Endodermal cell (in vitro differentiated cells): ENCODE measurements around the gene LHFPL3. TPM values are rescaled to one million over a fixed set of nuclear protein-coding genes. Genes with fewer than 3 reads are reported as not detected.
A peak's percentile ranks its signal among the peaks of the same experiment; 100 is the strongest.

ENCODE experiments used
- DNase-seq: peaks from one replicate; pipeline ENCODE4 v3.0.0-alpha.2; 2017
- H3K27ac ChIP-seq: 2 replicates; pipeline ENCODE4 v1.5.1; 2013; ENCODE audit warnings: mild to moderate bottlenecking, low read depth, low read length, moderate library complexity
- H3K27me3 ChIP-seq: 2 replicates; pipeline ENCODE4 v1.6.1; 2013; ENCODE audit warnings: mild to moderate bottlenecking, low read length, moderate library complexity; ENCODE audit not compliant: insufficient read depth, control insufficient read depth, poor library complexity, severe bottlenecking
- H3K36me3 ChIP-seq: 2 replicates; pipeline ENCODE4 v1.7.0; 2013; ENCODE audit warnings: mild to moderate bottlenecking, low read length, moderate library complexity; ENCODE audit not compliant: control insufficient read depth, insufficient read depth
- H3K4me1 ChIP-seq: one replicate; pipeline ENCODE4 v1.7.0; 2013; ENCODE audit warnings: low read length; ENCODE audit not compliant: control insufficient read depth, insufficient read depth
- H3K4me3 ChIP-seq: 2 replicates; pipeline ENCODE4 v1.5.1; 2013; ENCODE audit warnings: mild to moderate bottlenecking, low read length, moderate library complexity
- H3K9ac ChIP-seq: 2 replicates; pipeline ENCODE4 v1.6.1; 2013; ENCODE audit warnings: mild to moderate bottlenecking, low read length, moderate library complexity; ENCODE audit not compliant: poor library complexity, severe bottlenecking; ENCODE audit errors: extremely low read depth
- H3K9me3 ChIP-seq: 2 replicates; pipeline ENCODE4 v1.6.1; 2013; ENCODE audit warnings: mild to moderate bottlenecking, low read length, moderate library complexity; ENCODE audit not compliant: control insufficient read depth
- H3K27ac Mint-ChIP-seq: 2 replicates; pipeline ENCODE4 v1.8.0; 2020; ENCODE audit warnings: mixed read lengths
- H3K27me3 Mint-ChIP-seq: 2 replicates; pipeline ENCODE4 v1.8.0; 2021; ENCODE audit warnings: mild to moderate bottlenecking, mixed read lengths; ENCODE audit not compliant: insufficient read depth
- H3K36me3 Mint-ChIP-seq: 2 replicates; pipeline ENCODE4 v1.8.0; 2020; ENCODE audit warnings: low read depth, mixed read lengths
- H3K4me1 Mint-ChIP-seq: 2 replicates; pipeline ENCODE4 v1.8.0; 2020; ENCODE audit warnings: mixed read lengths
- H3K4me3 Mint-ChIP-seq: 2 replicates; pipeline ENCODE4 v1.8.0; 2020; ENCODE audit warnings: mild to moderate bottlenecking, moderate library complexity, mixed read lengths
- H3K9me3 Mint-ChIP-seq: 2 replicates; pipeline ENCODE4 v1.8.0; 2020; ENCODE audit warnings: mild to moderate bottlenecking, mixed read lengths
- CTCF ChIP-seq: fragments of 200-600 bp; sonication (generic); conservative IDR thresholded peaks from 2 replicates; pipeline ENCODE4 v1.5.0; 2021; ENCODE audit warnings: antibody characterized with exemption, mild to moderate bottlenecking
- WGBS, 2 experiments: methylation state at CpG; one replicate each; pipeline versions ENCODE4 v1.1.5 to v1.1.7; 2013; ENCODE audit warnings: missing lambda C conversion rate in 2 of 2, mixed read lengths in 1 of 2; ENCODE audit not compliant: insufficient coverage in 1 of 2, insufficient read length in 1 of 2; 5-methylcytosine and 5-hydroxymethylcytosine counted together
- total RNA-seq, 2 donors: library from RNA; stranded (reverse); fragmentation: NEBNext Ultra II Directional in 1 of 2; extraction: Animal tissue kit (Norgen Biotek cat#: 25700) in 1 of 2; gene quantifications; 2 replicates in 1 of 2; 3 replicates in 1 of 2; pipeline ENCODE4 v1.2.1, GENCODE V29; 2021

LHFPL3 gene
- total RNA-seq, 2 donors from 2014 or later: not detected

GRCh38 chr7:104855861-104856260, 527.5 kb downstream of the LHFPL3 start:
- Mint-ChIP-seq H3K9me3 (no peaks in the 10 kb centered on the region), H3K27ac (no peak overlapping the region), H3K27me3 (no peaks in the 10 kb centered on the region), H3K4me1 (no peaks in the 10 kb centered on the region), H3K4me3 (no peak overlapping the region), H3K36me3 (no peaks in the 10 kb centered on the region)
- no peaks in the 10 kb centered on the region for H3K9me3 ChIP-seq
- H3K27me3 ChIP-seq: no peaks in the 10 kb centered on the region
- H3K4me1 ChIP-seq: no peaks in the 10 kb centered on the region
- WGBS, 2 experiments: 40 to 93% methylated on average over 1 to 2 of the region's 2 CpGs
- peak overlapping the region; percentile 65 for H3K27ac ChIP-seq
- no peaks in the 10 kb centered on the region for H3K36me3 ChIP-seq
- no peak overlapping the region for H3K9ac ChIP-seq
- no peak overlapping the region for H3K4me3 ChIP-seq
- DNase-seq: no peak
- no peak for TF ChIP-seq CTCF

- Histone ChIP-seq H3K4me3 (no peak overlapping the region), H3K4me1 (no peaks in the 10 kb centered on the region), H3K9ac (no peak overlapping the region), H3K27ac (no peak overlapping the region), H3K27me3 (no peaks in the 10 kb centered on the region), H3K36me3 (no peaks in the 10 kb centered on the region), H3K9me3 (no peaks in the 10 kb centered on the region)
- H3K27ac Mint-ChIP-seq: no peak overlapping the region
- 83 to 86% methylated on average over 1 to 5 of the region's 5 CpGs for WGBS, 2 experiments
- H3K9me3 Mint-ChIP-seq: peaks cover under 1% of the 10 kb centered on the region
- no peak for TF ChIP-seq CTCF
- H3K4me1 Mint-ChIP-seq: no peaks in the 10 kb centered on the region
- no peak for DNase-seq
- no peaks in the 10 kb centered on the region for H3K36me3 Mint-ChIP-seq
- no peak overlapping the region for H3K4me3 Mint-ChIP-seq
- H3K27me3 Mint-ChIP-seq: peaks cover 13% of the 10 kb centered on the region
Measured at GRCh38 chr7:104857458-104858425, 529.3 kb downstream of the LHFPL3 start.

GRCh38 chr7:104859754-104860426, 531.5 kb downstream of the LHFPL3 start:
- TF ChIP-seq CTCF: no peak
- H3K4me3 ChIP-seq: no peak overlapping the region
- no peak for DNase-seq
- WGBS, 2 experiments: 85 to 100% methylated on average over 1 to 4 of the region's 4 CpGs
- H3K27me3 ChIP-seq: no peaks in the 10 kb centered on the region
- H3K4me1 ChIP-seq: no peaks in the 10 kb centered on the region
- peaks cover 15% of the 10 kb centered on the region for H3K27me3 Mint-ChIP-seq
- H3K27ac Mint-ChIP-seq: no peak overlapping the region
- peaks cover 21% of the 10 kb centered on the region for H3K9me3 Mint-ChIP-seq
- no peak overlapping the region for H3K4me3 Mint-ChIP-seq
- peaks cover 7% of the 10 kb centered on the region for H3K9me3 ChIP-seq
- no peak overlapping the region for H3K9ac ChIP-seq
- no peaks in the 10 kb centered on the region for H3K4me1 Mint-ChIP-seq
- H3K36me3 Mint-ChIP-seq: peaks cover 2% of the 10 kb centered on the region
- H3K27ac ChIP-seq: no peak overlapping the region
- H3K36me3 ChIP-seq: no peaks in the 10 kb centered on the region
